Endothelial cell of umbilical vein (primary cell): Measurements from ENCODE around the gene ARHGEF9. TPM values are rescaled to one million over a fixed set of nuclear protein-coding genes. Genes with fewer than 3 reads are reported as not detected.

Source experiments
- BruUV-seq: library from RNA; stranded (reverse); fragments of 400-500 nt; replicated peaks from 2 replicates; lab custom pipeline; 2021; lab: Mats Ljungman, UMichigan
- CTCF ChIA-PET: fragments of 300-600, 350-600 bp; sonication (Branson Sonifier 250); formaldehyde crosslinking; loops from one replicate; lab custom pipeline; 2021; ENCODE audit warnings: antibody characterized with exemption, inconsistent platforms; lab: Charles Lee
- POLR2A ChIA-PET: fragments of 300-600, 350-600 bp; sonication (Branson Sonifier 250); formaldehyde crosslinking; loops from one replicate; lab custom pipeline; 2021; ENCODE audit warnings: antibody characterized with exemption, inconsistent platforms; lab: Charles Lee
- DNase-seq: peaks from one replicate; pipeline ENCODE4 v3.0.0-alpha.2; 2011; ENCODE audit warnings: low read depth, low spot score
- FAIRE-seq: peaks from 2 replicates; lab custom pipeline; 2011; peaks lifted over from hg19 to GRCh38; lab: Jason Lieb, UNC
- H2AFZ ChIP-seq: 2 replicates; pipeline ENCODE4 v1.6.0; 2012; ENCODE audit warnings: low read depth, low read length, control low read depth, inconsistent platforms
- H3K27ac ChIP-seq: 2 replicates; pipeline ENCODE4 v1.5.1; 2011; ENCODE audit warnings: low read depth, mild to moderate bottlenecking, control low read depth, low read length, moderate library complexity; ENCODE audit not compliant: insufficient read depth
- H3K27me3 ChIP-seq, 2 experiments: 2 replicates each; pipeline versions ENCODE4 v1.6.0 to v1.6.1; 2011; ENCODE audit warnings: low read length in 2 of 2, mixed read lengths in 1 of 2; ENCODE audit not compliant: control insufficient read depth in 2 of 2, insufficient read depth in 2 of 2
- H3K36me3 ChIP-seq, 2 experiments: 2 replicates in 1 of 2; 3 replicates in 1 of 2; pipeline ENCODE4 v1.5.1; 2011; ENCODE audit warnings: low read length in 2 of 2, mild to moderate bottlenecking in 1 of 2, moderate library complexity in 1 of 2; ENCODE audit not compliant: control insufficient read depth in 2 of 2, insufficient read depth in 2 of 2; ENCODE audit errors: extremely low read depth in 1 of 2
- H3K4me1 ChIP-seq: 3 replicates; pipeline ENCODE4 v1.5.1; 2011; ENCODE audit warnings: mild to moderate bottlenecking, low read length; ENCODE audit not compliant: control insufficient read depth, insufficient read depth; ENCODE audit errors: extremely low read depth
- H3K4me2 ChIP-seq: 2 replicates; pipeline ENCODE4 v1.6.1; 2011; ENCODE audit warnings: low read length, control low read depth, mixed read lengths; ENCODE audit not compliant: insufficient read depth
- H3K4me3 ChIP-seq, 3 experiments: fragments of 200-600 bp in 1 of 3; sonication (generic), shearing (Covaris generic) in 1 of 3; replicated peaks in 1 of 3; 2 replicates each; pipeline ENCODE4 v1.5.1; 2011 to 2016; ENCODE audit warnings: control low read depth in 3 of 3, low read length in 3 of 3, mild to moderate bottlenecking in 2 of 3, inconsistent platforms in 1 of 3, low read depth in 1 of 3, moderate library complexity in 1 of 3; ENCODE audit not compliant: insufficient read depth in 1 of 3
- H3K79me2 ChIP-seq: 2 replicates; pipeline ENCODE4 v1.6.0; 2012; ENCODE audit warnings: low read length, inconsistent platforms; ENCODE audit not compliant: control insufficient read depth, insufficient read depth
- H3K9ac ChIP-seq: replicated peaks from 2 replicates; pipeline ENCODE3; 2011; ENCODE audit warnings: low read length, control low read depth; ENCODE audit not compliant: insufficient read depth; ENCODE audit errors: extremely low read depth
- H3K9me1 ChIP-seq: replicated peaks from 3 replicates; pipeline ENCODE4 v1.6.0; 2011; ENCODE audit warnings: mild to moderate bottlenecking, low read length; ENCODE audit not compliant: control insufficient read depth, insufficient read depth; ENCODE audit errors: extremely low read depth
- H3K9me3 ChIP-seq: replicated peaks from 2 replicates; pipeline ENCODE4 v1.5.1; 2012; ENCODE audit warnings: low read length, inconsistent platforms; ENCODE audit not compliant: control insufficient read depth, insufficient read depth
- H4K20me1 ChIP-seq: replicated peaks from 2 replicates; pipeline ENCODE3; 2011; ENCODE audit warnings: mild to moderate bottlenecking, low read length; ENCODE audit not compliant: control insufficient read depth, insufficient read depth; ENCODE audit errors: extremely low read depth
- CTCF ChIP-seq, 2 donors: IDR thresholded peaks; 1 replicate in 1 of 2; 2 replicates in 1 of 2; pipeline ENCODE4 v1.5.1; 2011; ENCODE audit warnings: low read length in 2 of 2, mild to moderate bottlenecking in 2 of 2, moderate library complexity in 2 of 2, control low read depth in 1 of 2, inconsistent platforms in 1 of 2, low read depth in 1 of 2; ENCODE audit not compliant: insufficient read depth in 1 of 2; ENCODE audit errors: extremely low read depth in 1 of 2
- EZH2 ChIP-seq: IDR thresholded peaks from 2 replicates; pipeline ENCODE4 v1.6.1; 2012; ENCODE audit warnings: borderline replicate concordance, low read depth, mild to moderate bottlenecking, moderate library complexity, low read length, inconsistent platforms; ENCODE audit not compliant: severe bottlenecking
- FOS ChIP-seq: IDR thresholded peaks from 2 replicates; pipeline ENCODE4 v1.6.1; 2011; ENCODE audit warnings: mild to moderate bottlenecking, low read length, moderate library complexity, borderline replicate concordance; ENCODE audit not compliant: insufficient read depth
- GATA2 ChIP-seq: IDR thresholded peaks from 2 replicates; pipeline ENCODE4 v1.7.0; 2011; ENCODE audit warnings: low read depth, mild to moderate bottlenecking, moderate library complexity, mixed read lengths, low read length; ENCODE audit not compliant: insufficient read length, insufficient read depth
- JUN ChIP-seq: IDR thresholded peaks from 2 replicates; pipeline ENCODE4 v1.6.1; 2011; ENCODE audit warnings: borderline replicate concordance, low read depth; ENCODE audit not compliant: insufficient read length, insufficient read depth
- MAX ChIP-seq: IDR thresholded peaks from 2 replicates; pipeline ENCODE4 v1.6.1; 2011; ENCODE audit not compliant: insufficient read depth, insufficient read length
- MYC ChIP-seq: IDR thresholded peaks from one replicate; pipeline ENCODE4 v1.6.1; 2011; ENCODE audit warnings: mild to moderate bottlenecking, low read depth, low read length
- POLR2A ChIP-seq: IDR thresholded peaks from 2 replicates; pipeline ENCODE4 v1.6.1; 2012; ENCODE audit warnings: low read depth, mild to moderate bottlenecking, control low read depth, low read length
- POLR2AphosphoS5 ChIP-seq: IDR thresholded peaks from 2 replicates; pipeline ENCODE4 v1.6.1; 2012; ENCODE audit warnings: low read depth, mild to moderate bottlenecking, control low read depth, low read length, moderate library complexity; ENCODE audit not compliant: insufficient read depth
- dilution Hi-C: fragments of 300-500 bp; cut with MboI; formaldehyde crosslinking; loops from one replicate; pipeline ENCODE4 v1.15.0; 2019; ENCODE audit warnings: low sequenced_read_pairs; ENCODE audit not compliant: extremely low pct_ligation_motif_present
- intact Hi-C: fragments of 100-400 bp; cut with micrococcal nuclease; formaldehyde crosslinking; loops from one replicate; pipeline ENCODE4 v1.10.0; 2022
- polyA plus RNA-seq, 4 experiments: library from polyadenylated mRNA; depleted of rRNA in 3 of 4; stranded (reverse) in 3 of 4; unstranded in 1 of 4; fragments of >200 nt; gene quantifications; 2 replicates each; pipeline versions ENCODE4 v1.2.1 to v1.2.3, GENCODE V29; 2011 to 2012; ENCODE audit warnings: missing spikeins in 1 of 4
- total RNA-seq: library from RNA; stranded (reverse); gene quantifications from 2 replicates; pipeline ENCODE4 v1.2.3, GENCODE V29; 2021

The ARHGEF9 gene
- total and polyA plus RNA-seq, 2 donors (not counting 3 experiments of a cell fraction or from before 2014, with no cell fraction given) = 6.5 to 12.9 TPM

GRCh38 chrX:63765712-63766111 is 19.3 kb downstream of the ARHGEF9 start:
- Histone ChIP-seq H3K79me2 (no peaks in the 10 kb centered on the region), H3K4me3 (no peak overlapping the region), H3K9me1 (no peaks in the 10 kb centered on the region), H3K9ac (no peak overlapping the region), H3K4me1 (peaks cover 4% of the 10 kb centered on the region), H4K20me1 (no peaks in the 10 kb centered on the region), H3K4me2 (no peak overlapping the region), H2AFZ (no peak overlapping the region), H3K36me3 (no peaks in the 10 kb centered on the region), H3K27me3 (no peaks in the 10 kb centered on the region), H3K27ac (no peak overlapping the region), H3K9me3 (no peaks in the 10 kb centered on the region)
- DNase-seq (no peak), FAIRE-seq (no peak)
- intact Hi-C loops = loop anchor here (10.0 kb wide), 1 partner anchor 51 kb away; no protein-coding TSS in a partner anchor
- no peak for TF ChIP-seq POLR2A
- no peak for TF ChIP-seq GATA2
- no peak for TF ChIP-seq POLR2AphosphoS5
- CTCF ChIA-PET = no interaction called here
- no TSS peak for BruUV-seq
- POLR2A ChIA-PET = no interaction called here
- dilution Hi-C loops = no loop called here

- Histone ChIP-seq H3K4me1 (peaks cover 4% of the 10 kb centered on the region), H3K27me3 (no peaks in the 10 kb centered on the region), H3K9me1 (no peaks in the 10 kb centered on the region), H3K9ac (no peak overlapping the region), H3K9me3 (no peaks in the 10 kb centered on the region), H3K4me2 (no peak overlapping the region), H3K79me2 (no peaks in the 10 kb centered on the region), H3K27ac (no peak overlapping the region), H3K36me3 (no peaks in the 10 kb centered on the region), H2AFZ (no peak overlapping the region), H3K4me3 (no peak overlapping the region), H4K20me1 (no peaks in the 10 kb centered on the region)
- POLR2A ChIA-PET = interaction anchor here (0.8 kb wide), 1 partner anchor 227 kb away, joined by 3 read pairs; no protein-coding TSS in a partner anchor
- no TSS peak for BruUV-seq
- FAIRE-seq (peak; percentile 62), DNase-seq (peak; percentile 39)
- CTCF ChIA-PET = no interaction called here
- dilution Hi-C loops (no loop called here), intact Hi-C loops (loop anchor here (10.0 kb wide), 1 partner anchor 50 kb away; no protein-coding TSS in a partner anchor)
- TF ChIP-seq CTCF (IDR thresholded peaks at IDR 0.05; ENCODE audit: extremely low read depth in 1 of 2, insufficient read depth in 1 of 2, low read depth in 1 of 2, low read length in 2 of 2) (no peak), MAX (no peak), EZH2 (no peak), JUN (peak; percentile 42), POLR2A (no peak), GATA2 (peak; percentile 54), FOS (peak; percentile 39), POLR2AphosphoS5 (no peak), MYC (no peak)
Measured at GRCh38 chrX:63764946-63765345, 20.1 kb downstream of the ARHGEF9 start.
